Neutrophil (primary cell): ENCODE measurements around the gene ENTR1.
A peak's percentile ranks its signal among the peaks of the same experiment; 100 is the strongest.

ENCODE experiments used
- H3K27ac ChIP-seq: fragments of 200-600 bp; sonication (generic); 2 replicates; pipeline ENCODE4 v1.5.1; 2016; ENCODE audit warnings: mild to moderate bottlenecking, moderate library complexity
- H3K27me3 ChIP-seq: fragments of 200-600 bp; sonication (generic); 2 replicates; pipeline ENCODE4 v1.6.0; 2016; ENCODE audit warnings: mild to moderate bottlenecking
- H3K36me3 ChIP-seq: fragments of 200-600 bp; sonication (generic); 2 replicates; pipeline ENCODE4 v1.5.1; 2017
- H3K4me1 ChIP-seq, 2 experiments: fragments of 200-600 bp in 1 of 2; sonication (generic) in 1 of 2; 1 replicate in 1 of 2; 2 replicates in 1 of 2; pipeline versions ENCODE4 v1.5.1 to v1.6.1; 2013 to 2016; ENCODE audit warnings: low read depth in 1 of 2, low read length in 1 of 2, mild to moderate bottlenecking in 1 of 2, moderate library complexity in 1 of 2; ENCODE audit not compliant: control insufficient read depth in 1 of 2, insufficient read depth in 1 of 2
- H3K4me3 ChIP-seq, 2 experiments: fragments of 200-600 bp in 1 of 2; sonication (generic) in 1 of 2; 1 replicate in 1 of 2; 2 replicates in 1 of 2; pipeline ENCODE4 v1.5.1; 2013 to 2016; ENCODE audit warnings: low read depth in 1 of 2, low read length in 1 of 2, mild to moderate bottlenecking in 1 of 2, moderate library complexity in 1 of 2
- H3K9me3 ChIP-seq: fragments of 200-600 bp; sonication (generic); 2 replicates; pipeline ENCODE4 v1.5.1; 2016
- TF ChIP-seq, protein P1 (sequence below): fragments of 200-600 bp; sonication (generic); IDR thresholded peaks from 2 replicates; pipeline ENCODE4 v1.5.1; 2016; ENCODE audit warnings: antibody characterized with exemption

Gene ENTR1

DNA sequence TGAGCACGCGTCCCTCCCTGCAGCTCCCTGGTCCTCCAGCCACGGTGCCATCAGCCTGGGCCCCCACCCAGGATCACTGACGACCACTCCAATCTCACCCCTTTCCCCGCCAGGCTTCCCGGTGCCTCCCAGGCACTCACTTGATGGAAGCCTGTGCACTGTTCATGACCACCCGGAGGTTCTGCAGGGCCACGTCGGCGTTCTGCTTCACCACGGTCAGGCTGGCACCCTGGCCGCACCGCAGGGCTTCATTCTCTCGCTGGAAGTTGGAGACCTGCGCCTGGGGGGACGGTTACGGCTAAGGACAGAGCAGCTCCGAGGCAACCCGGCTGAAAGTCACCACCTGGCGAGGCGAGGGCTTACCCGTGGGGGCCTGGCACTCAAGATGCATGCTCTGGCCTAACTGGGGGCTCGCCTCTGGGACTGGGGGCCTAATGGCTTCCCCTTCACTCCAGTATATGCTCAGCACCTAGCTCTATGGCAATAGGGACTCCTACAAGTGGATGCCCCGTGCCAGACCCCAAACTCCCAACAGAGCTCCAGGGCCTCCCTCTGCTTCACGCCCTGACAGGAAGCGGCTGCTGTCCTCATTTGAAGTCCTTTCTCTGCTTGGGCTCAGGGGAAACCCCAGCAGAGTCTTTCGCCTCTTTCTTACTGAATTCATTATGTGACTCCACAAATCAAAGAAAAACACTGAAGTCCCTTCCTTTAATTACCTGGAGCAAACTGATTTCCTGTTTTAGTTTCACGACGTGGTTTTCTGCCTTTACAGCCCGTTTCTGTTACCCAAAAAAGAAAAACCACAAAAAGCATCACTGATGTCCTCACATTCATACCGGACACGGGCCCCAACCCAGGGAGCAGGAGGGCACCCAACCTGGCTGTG lies 6.3 kb downstream of the ENTR1 start:
- peaks cover 24% of the 10 kb centered on the region for H3K36me3 ChIP-seq

DNA sequence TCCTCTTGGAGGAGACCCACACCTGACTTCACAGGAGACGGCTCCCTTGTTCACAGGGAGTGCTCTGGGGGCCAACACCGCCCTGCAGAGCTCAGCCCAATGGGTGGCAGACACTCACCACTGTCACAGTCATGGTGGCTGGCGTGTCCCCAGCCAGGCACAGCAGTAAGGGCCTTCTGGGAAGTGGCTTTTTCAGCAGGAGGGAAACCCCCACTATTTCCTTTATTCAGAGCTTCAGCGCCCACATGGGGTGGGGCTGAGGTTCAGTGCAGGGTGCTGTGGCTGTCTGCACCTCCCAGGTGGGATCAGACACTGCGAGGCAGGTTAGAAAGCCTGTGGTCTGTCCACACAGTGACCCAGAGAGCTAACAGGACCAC lies 6.9 kb downstream of the ENTR1 start:
- Histone ChIP-seq H3K4me3 (no peak overlapping the region), H3K27ac (no peak overlapping the region), H3K4me1 (peaks cover 15 to 17% of the 10 kb centered on the region in 2 experiments)

More for the DNA sequence above, 6.3 kb downstream of the ENTR1 start:
- Histone ChIP-seq H3K27ac (no peak overlapping the region), H3K4me1 (peaks cover 11 to 13% of the 10 kb centered on the region in 2 experiments), H3K9me3 (no peaks in the 10 kb centered on the region), H3K4me3 (no peak overlapping the region), H3K27me3 (peaks cover 8% of the 10 kb centered on the region)
- TF ChIP-seq, protein P1, sequence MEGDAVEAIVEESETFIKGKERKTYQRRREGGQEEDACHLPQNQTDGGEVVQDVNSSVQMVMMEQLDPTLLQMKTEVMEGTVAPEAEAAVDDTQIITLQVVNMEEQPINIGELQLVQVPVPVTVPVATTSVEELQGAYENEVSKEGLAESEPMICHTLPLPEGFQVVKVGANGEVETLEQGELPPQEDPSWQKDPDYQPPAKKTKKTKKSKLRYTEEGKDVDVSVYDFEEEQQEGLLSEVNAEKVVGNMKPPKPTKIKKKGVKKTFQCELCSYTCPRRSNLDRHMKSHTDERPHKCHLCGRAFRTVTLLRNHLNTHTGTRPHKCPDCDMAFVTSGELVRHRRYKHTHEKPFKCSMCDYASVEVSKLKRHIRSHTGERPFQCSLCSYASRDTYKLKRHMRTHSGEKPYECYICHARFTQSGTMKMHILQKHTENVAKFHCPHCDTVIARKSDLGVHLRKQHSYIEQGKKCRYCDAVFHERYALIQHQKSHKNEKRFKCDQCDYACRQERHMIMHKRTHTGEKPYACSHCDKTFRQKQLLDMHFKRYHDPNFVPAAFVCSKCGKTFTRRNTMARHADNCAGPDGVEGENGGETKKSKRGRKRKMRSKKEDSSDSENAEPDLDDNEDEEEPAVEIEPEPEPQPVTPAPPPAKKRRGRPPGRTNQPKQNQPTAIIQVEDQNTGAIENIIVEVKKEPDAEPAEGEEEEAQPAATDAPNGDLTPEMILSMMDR = no peak

GRCh38 chr9:136402067-136402466 lies 8.3 kb downstream of the ENTR1 start:
- Histone ChIP-seq H3K9me3 (no peaks in the 10 kb centered on the region), H3K27ac (no peak overlapping the region), H3K36me3 (peaks cover 33% of the 10 kb centered on the region), H3K4me1 (peaks cover 15 to 17% of the 10 kb centered on the region in 2 experiments), H3K4me3 (no peak overlapping the region), H3K27me3 (peaks cover 5% of the 10 kb centered on the region)
- TF ChIP-seq, protein P1 = no peak

More for the DNA sequence above, 6.9 kb downstream of the ENTR1 start:
- H3K9me3 ChIP-seq = no peaks in the 10 kb centered on the region
- TF ChIP-seq, protein P1 = no peak
- peaks cover 5% of the 10 kb centered on the region for H3K27me3 ChIP-seq
- peaks cover 24% of the 10 kb centered on the region for H3K36me3 ChIP-seq

DNA sequence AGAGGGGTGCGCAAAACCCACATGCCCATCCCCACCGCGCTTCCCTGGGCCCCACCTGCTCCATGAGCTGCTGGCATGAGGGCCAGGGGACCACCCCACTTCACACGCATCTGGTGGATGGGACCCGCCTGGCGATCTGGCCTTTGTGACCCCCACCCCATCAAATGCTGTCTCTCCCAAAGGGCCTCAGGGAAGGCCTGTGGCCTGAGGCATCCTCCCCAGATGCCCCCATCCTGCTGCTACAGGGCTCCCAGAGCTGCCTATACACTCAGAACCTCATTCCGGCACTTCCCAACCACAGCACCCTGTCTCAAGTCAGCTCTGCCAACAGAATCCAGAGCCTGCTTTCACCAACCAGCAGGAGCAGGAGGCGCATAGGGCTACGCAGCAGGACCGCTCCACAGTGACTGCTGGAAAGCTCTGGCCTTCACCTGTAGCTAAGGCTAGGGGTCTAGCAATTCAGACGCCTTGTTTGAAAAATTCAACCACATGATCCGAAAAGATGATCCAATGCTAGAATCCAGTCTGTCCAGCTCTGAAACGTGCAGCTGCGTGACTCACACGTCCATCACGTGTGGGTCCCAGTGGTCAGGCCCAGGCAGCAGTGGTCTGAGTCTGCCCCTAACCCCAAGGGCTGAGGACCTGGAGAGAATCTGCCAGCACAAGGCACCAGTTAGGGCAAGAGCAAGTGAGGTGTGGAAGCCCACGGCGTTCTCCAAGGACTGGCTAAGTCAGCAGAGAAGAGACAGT lies 9.1 kb downstream of the ENTR1 start:
- Histone ChIP-seq H3K27me3 (peaks cover 5% of the 10 kb centered on the region), H3K4me3 (no peak overlapping the region), H3K9me3 (no peaks in the 10 kb centered on the region), H3K4me1 (peaks cover 15 to 17% of the 10 kb centered on the region in 2 experiments), H3K27ac (no peak overlapping the region), H3K36me3 (peaks cover 37% of the 10 kb centered on the region)
- TF ChIP-seq, protein P1 = no peak

DNA sequence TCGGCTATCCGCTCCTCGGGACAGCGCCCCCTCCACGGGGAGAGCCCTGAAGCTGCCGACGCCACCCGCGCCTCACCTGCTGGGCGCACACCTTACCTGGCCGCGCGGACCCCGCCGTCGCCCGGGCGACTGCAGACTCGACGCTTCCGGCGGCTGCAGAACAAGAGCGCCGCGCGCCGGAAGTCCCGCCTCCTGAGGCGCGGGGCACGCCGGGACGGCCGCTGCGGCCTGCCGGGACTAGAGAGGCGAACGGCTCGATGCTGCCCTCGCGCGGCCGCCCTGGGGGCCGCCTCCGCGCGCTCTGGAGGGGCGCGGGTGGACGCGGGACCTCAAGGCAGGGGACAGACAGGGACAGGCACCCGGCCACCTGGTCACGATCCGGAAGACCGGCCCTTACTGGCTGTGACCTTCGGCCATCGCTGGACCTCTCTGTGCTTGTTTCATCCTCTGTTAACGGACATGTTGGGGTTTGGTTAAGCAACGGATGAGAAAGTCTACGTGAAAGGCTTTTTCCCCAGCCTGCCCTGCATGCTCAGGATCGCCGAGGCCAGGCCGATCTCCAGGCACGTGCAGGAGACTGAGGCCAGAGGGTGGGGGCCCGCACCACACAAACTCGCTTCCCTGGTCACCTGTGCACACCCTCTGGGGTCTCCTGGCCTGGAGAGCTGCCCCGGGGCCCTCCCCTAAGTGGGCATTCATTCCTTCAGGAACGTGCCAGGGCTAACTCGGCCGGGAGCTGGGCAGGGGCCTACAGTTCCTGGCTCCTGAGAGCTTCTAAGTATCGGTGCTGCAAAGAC lies 10.2 kb downstream of the ENTR1 start, which contains the start of gene SNAPC4:
Gene SNAPC4, minus strand, starts transcription at position 133 of the 797 bp plus-strand sequence. CDS start 1,742 bp downstream, outside the sequence.
- Histone ChIP-seq H3K27me3 (peaks cover 5% of the 10 kb centered on the region), H3K9me3 (no peaks in the 10 kb centered on the region), H3K4me3 (peak within 1 kb of the TSS; percentile 81 to 93), H3K36me3 (peaks cover 45% of the 10 kb centered on the region), H3K27ac (peak within 1 kb of the TSS; percentile 57), H3K4me1 (peaks cover 15 to 17% of the 10 kb centered on the region in 2 experiments)
- TF ChIP-seq, protein P1 = peak; percentile 99
